GM12878 (cell line): ENCODE measurements around the gene ZMAT3.

Experiments used
- CBFB ChIP-seq: IDR thresholded peaks from 2 replicates; pipeline ENCODE4 v1.6.1; 2016; ENCODE audit warnings: antibody characterized with exemption, low read depth
- CHD2 ChIP-seq: IDR thresholded peaks from 2 replicates; pipeline ENCODE4 v1.6.1; 2011; ENCODE audit warnings: low read depth, low read length, improper control_type of control experiment, borderline replicate concordance
- CTCF ChIP-seq, 3 experiments: IDR thresholded peaks in 2 of 3; conservative IDR thresholded peaks in 1 of 3; 2 replicates each; pipeline ENCODE4 v1.5.1; 2011; ENCODE audit warnings: low read depth in 3 of 3, low read length in 3 of 3, mild to moderate bottlenecking in 3 of 3, control low read depth in 2 of 3, moderate library complexity in 2 of 3, inconsistent platforms in 1 of 3, mixed read lengths in 1 of 3; ENCODE audit not compliant: control insufficient read depth in 2 of 3, insufficient read depth in 1 of 3; ENCODE audit errors: extremely low read depth in 1 of 3
- EZH2 ChIP-seq: IDR thresholded peaks from 2 replicates; pipeline ENCODE4 v1.6.1; 2012; ENCODE audit warnings: low read depth, mild to moderate bottlenecking, control low read depth, inconsistent platforms, low read length, borderline replicate concordance; ENCODE audit not compliant: control insufficient read depth
- NRF1 ChIP-seq: conservative IDR thresholded peaks from 2 replicates; pipeline ENCODE4 v1.6.1; 2011; ENCODE audit warnings: mild to moderate bottlenecking, low read depth, low read length, improper control_type of control experiment
- POLR2A ChIP-seq: IDR thresholded peaks from 2 replicates; pipeline ENCODE4 v1.6.1; 2011; ENCODE audit warnings: low read depth, mild to moderate bottlenecking, low read length
- RAD21 ChIP-seq: IDR thresholded peaks from 2 replicates; pipeline ENCODE4 v1.6.1; 2011; ENCODE audit warnings: mild to moderate bottlenecking, low read depth, low read length, moderate library complexity; ENCODE audit not compliant: insufficient read depth
- REST ChIP-seq: IDR thresholded peaks from 2 replicates; pipeline ENCODE4 v1.6.1; 2012; ENCODE audit warnings: mild to moderate bottlenecking, low read depth, low read length
- USF2 ChIP-seq: IDR thresholded peaks from 2 replicates; pipeline ENCODE4 v1.6.1; 2011; ENCODE audit warnings: low read depth, low read length, improper control_type of control experiment, borderline replicate concordance

- no peak for TF ChIP-seq POLR2A
- TF ChIP-seq CTCF (IDR thresholded peaks at IDR 0.05 in 2 of 3, conservative IDR thresholded peaks at IDR 0.05 in 1 of 3; ENCODE audit: control insufficient read depth in 2 of 3, extremely low read depth in 1 of 3, insufficient read depth in 1 of 3, low read depth in 3 of 3, low read length in 3 of 3): no peak
- TF ChIP-seq CHD2: no peak
- TF ChIP-seq USF2: no peak
- no peak for TF ChIP-seq RAD21
- no peak for TF ChIP-seq CBFB
- TF ChIP-seq REST: no peak
- TF ChIP-seq EZH2: no peak
- no peak for TF ChIP-seq NRF1
These were observed 43.2 kb downstream of the ZMAT3 start for GRCh38 chr3:179028408-179028807.
